ENCODE measurements around the gene CELF4.

Gene CELF4

GRCh38 chr18:37302519-37302918 lies 263.1 kb downstream of the CELF4 start:
- H3K4me3 ChIP-seq (ENCODE audit: low read depth in 1 of 2, low read length in 2 of 2): no peak overlapping the region
- DNase-seq (no peak), ATAC-seq (ENCODE audit: insufficient read depth, low read depth) (no peak)
- no peak overlapping the region for H3K27ac ChIP-seq (ENCODE audit: low read length)
- H3K79me2 ChIP-seq (ENCODE audit: insufficient read depth, low read length): no peaks in the 10 kb centered on the region
- H3K9ac ChIP-seq (ENCODE audit: low read depth, low read length): no peak overlapping the region
- no peak overlapping the region for H3K4me2 ChIP-seq (ENCODE audit: insufficient read depth, low read length)
- no peak for TF ChIP-seq EZH2 (IDR thresholded peaks at IDR 0.05; ENCODE audit: borderline replicate concordance, low read depth, low read length, severe bottlenecking)
- no peak for TF ChIP-seq CTCF (IDR thresholded peaks at IDR 0.05; ENCODE audit: borderline replicate concordance, extremely low read depth, low read length, poor library complexity, severe bottlenecking)
- H3K36me3 ChIP-seq (ENCODE audit: insufficient read depth, low read length): no peaks in the 10 kb centered on the region
- H3K4me1 ChIP-seq (ENCODE audit: insufficient read depth, low read length): no peaks in the 10 kb centered on the region
- H4K20me1 ChIP-seq (ENCODE audit: insufficient read depth, low read length): no peaks in the 10 kb centered on the region
- no peak overlapping the region for H2AFZ ChIP-seq (ENCODE audit: low read depth, low read length)
- no peaks in the 10 kb centered on the region for H3K9me3 ChIP-seq (ENCODE audit: insufficient read depth, low read length, severe bottlenecking)
- no peaks in the 10 kb centered on the region for H3K27me3 ChIP-seq (ENCODE audit: insufficient read depth, low read length, poor library complexity)

- no peak overlapping the region for H3K4me3 ChIP-seq (ENCODE audit: low read depth in 1 of 2, low read length in 2 of 2)
- H3K9ac ChIP-seq (ENCODE audit: low read depth, low read length): no peak overlapping the region
- no peaks in the 10 kb centered on the region for H3K79me2 ChIP-seq (ENCODE audit: insufficient read depth, low read length)
- no peaks in the 10 kb centered on the region for H3K4me1 ChIP-seq (ENCODE audit: insufficient read depth, low read length)
- TF ChIP-seq EZH2 (IDR thresholded peaks at IDR 0.05; ENCODE audit: borderline replicate concordance, low read depth, low read length, severe bottlenecking) (no peak), CTCF (IDR thresholded peaks at IDR 0.05; ENCODE audit: borderline replicate concordance, extremely low read depth, low read length, poor library complexity, severe bottlenecking) (no peak)
- H2AFZ ChIP-seq (ENCODE audit: low read depth, low read length): no peak overlapping the region
- DNase-seq (no peak), ATAC-seq (ENCODE audit: insufficient read depth, low read depth) (no peak)
- no peaks in the 10 kb centered on the region for H3K36me3 ChIP-seq (ENCODE audit: insufficient read depth, low read length)
- no peak overlapping the region for H3K4me2 ChIP-seq (ENCODE audit: insufficient read depth, low read length)
- no peak overlapping the region for H3K27ac ChIP-seq (ENCODE audit: low read length)
- peaks cover 3% of the 10 kb centered on the region; the same call in 1 of the 2 replicates for H4K20me1 ChIP-seq (ENCODE audit: insufficient read depth, low read length)
- no peaks in the 10 kb centered on the region for H3K9me3 ChIP-seq (ENCODE audit: insufficient read depth, low read length, severe bottlenecking)
- H3K27me3 ChIP-seq (ENCODE audit: insufficient read depth, low read length, poor library complexity): no peaks in the 10 kb centered on the region
Measured at GRCh38 chr18:37299471-37300304, 265.9 kb downstream of the CELF4 start.

GRCh38 chr18:37298816-37299215 lies 266.8 kb downstream of the CELF4 start:
- no peak overlapping the region for H3K9ac ChIP-seq (ENCODE audit: low read depth, low read length)
- DNase-seq (no peak), ATAC-seq (ENCODE audit: insufficient read depth, low read depth) (no peak)
- H3K4me2 ChIP-seq (ENCODE audit: insufficient read depth, low read length): no peak overlapping the region
- H2AFZ ChIP-seq (ENCODE audit: low read depth, low read length): no peak overlapping the region
- H3K9me3 ChIP-seq (ENCODE audit: insufficient read depth, low read length, severe bottlenecking): no peaks in the 10 kb centered on the region
- TF ChIP-seq CTCF (IDR thresholded peaks at IDR 0.05; ENCODE audit: borderline replicate concordance, extremely low read depth, low read length, poor library complexity, severe bottlenecking) (no peak), EZH2 (IDR thresholded peaks at IDR 0.05; ENCODE audit: borderline replicate concordance, low read depth, low read length, severe bottlenecking) (no peak)
- H3K27me3 ChIP-seq (ENCODE audit: insufficient read depth, low read length, poor library complexity): no peaks in the 10 kb centered on the region
- no peak overlapping the region for H3K27ac ChIP-seq (ENCODE audit: low read length)
- H3K36me3 ChIP-seq (ENCODE audit: insufficient read depth, low read length): no peaks in the 10 kb centered on the region
- H3K79me2 ChIP-seq (ENCODE audit: insufficient read depth, low read length): no peaks in the 10 kb centered on the region
- H4K20me1 ChIP-seq (ENCODE audit: insufficient read depth, low read length): peaks cover 3% of the 10 kb centered on the region; the same call in 1 of the 2 replicates
- no peaks in the 10 kb centered on the region for H3K4me1 ChIP-seq (ENCODE audit: insufficient read depth, low read length)
- H3K4me3 ChIP-seq (ENCODE audit: low read depth in 1 of 2, low read length in 2 of 2): no peak overlapping the region

All from DND-41 (cell line).